ENCODE results near the gene TNFRSF1B.

TNFRSF1B gene

GRCh38 chr1:12255913-12256312 lies 89.1 kb downstream of the TNFRSF1B start:
- DNase-seq (no peak), ATAC-seq (replicated peaks) (no peak)
- H3K36me3 Mint-ChIP-seq (ENCODE audit: insufficient read depth), result peaks cover 90% of the 10 kb centered on the region
- H3K4me1 Mint-ChIP-seq (ENCODE audit: low read depth in 2 of 2), result no peaks in the 10 kb centered on the region
- no peak overlapping the region for H3K4me3 Mint-ChIP-seq
- H3K27ac Mint-ChIP-seq, result no peak overlapping the region
- H3K27me3 Mint-ChIP-seq, result no peaks in the 10 kb centered on the region
- no peaks in the 10 kb centered on the region for H3K9me3 Mint-ChIP-seq

- H3K4me3 Mint-ChIP-seq, result no peak overlapping the region
- H3K27ac Mint-ChIP-seq, result peak overlapping the region; percentile 6 to 23
- ATAC-seq (replicated peaks) (no peak), DNase-seq (no peak)
- peaks cover 96% of the 10 kb centered on the region for H3K36me3 Mint-ChIP-seq (ENCODE audit: insufficient read depth)
- no peaks in the 10 kb centered on the region for H3K4me1 Mint-ChIP-seq (ENCODE audit: low read depth in 2 of 2)
- no peaks in the 10 kb centered on the region for H3K9me3 Mint-ChIP-seq
- no peaks in the 10 kb centered on the region for H3K27me3 Mint-ChIP-seq
Observed at GRCh38 chr1:12258272-12258671, 91.5 kb downstream of the TNFRSF1B start.
